GM19099 (cell line): ENCODE measurements around the gene MT1F.

Experiments used
- POLR2A ChIP-seq: IDR thresholded peaks from 3 replicates; pipeline ENCODE4 v1.6.1; 2011; ENCODE audit warnings: low read depth; ENCODE audit not compliant: insufficient read length; ENCODE audit errors: extremely low read depth

The MT1F gene

DNA sequence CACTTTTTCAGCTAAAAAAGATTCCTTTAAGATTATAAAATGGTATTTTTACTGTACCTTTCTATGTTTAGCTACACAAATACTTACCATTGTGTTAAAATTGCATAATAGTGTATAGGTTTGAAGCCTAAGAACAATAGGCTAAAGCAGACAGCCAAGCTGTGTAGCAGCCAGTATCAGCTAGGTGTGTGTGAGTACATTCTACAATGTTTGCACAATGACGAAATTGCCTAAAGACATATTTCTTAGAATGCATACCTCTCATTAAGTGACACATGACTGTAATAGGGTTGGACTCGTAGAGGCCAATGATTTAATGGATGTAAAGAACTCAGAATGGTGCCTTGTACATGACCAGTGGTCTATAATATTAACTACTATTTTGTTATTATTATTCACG, 7.9 kb upstream of the MT1F start:
- no peak for TF ChIP-seq POLR2A

DNA sequence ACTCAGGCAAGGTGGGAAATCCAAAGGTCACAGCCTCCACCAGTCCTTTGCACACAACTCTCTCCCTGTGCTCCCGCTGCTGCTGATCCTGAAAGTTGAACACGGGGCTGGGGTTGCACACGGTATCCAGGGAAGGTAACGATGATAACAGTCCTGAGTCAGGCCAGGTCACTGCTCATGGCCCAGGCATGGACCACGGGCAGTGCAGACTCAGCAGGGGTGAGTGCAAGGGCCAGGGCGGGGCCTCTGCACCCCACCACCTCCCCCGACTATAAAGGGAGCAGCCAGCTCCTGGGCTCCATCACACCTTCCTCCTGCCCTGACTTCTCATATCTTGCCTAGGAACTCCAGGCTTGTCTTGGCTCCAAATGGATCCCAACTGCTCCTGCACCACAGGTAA, 6.2 kb upstream of the MT1F start, which contains the start of gene MT1B:
MT1B (plus strand) TSS at position 301 of the 400 bp plus-strand sequence; CDS start at position 369, 68 bp downstream.
- no peak for TF ChIP-seq POLR2A

DNA sequence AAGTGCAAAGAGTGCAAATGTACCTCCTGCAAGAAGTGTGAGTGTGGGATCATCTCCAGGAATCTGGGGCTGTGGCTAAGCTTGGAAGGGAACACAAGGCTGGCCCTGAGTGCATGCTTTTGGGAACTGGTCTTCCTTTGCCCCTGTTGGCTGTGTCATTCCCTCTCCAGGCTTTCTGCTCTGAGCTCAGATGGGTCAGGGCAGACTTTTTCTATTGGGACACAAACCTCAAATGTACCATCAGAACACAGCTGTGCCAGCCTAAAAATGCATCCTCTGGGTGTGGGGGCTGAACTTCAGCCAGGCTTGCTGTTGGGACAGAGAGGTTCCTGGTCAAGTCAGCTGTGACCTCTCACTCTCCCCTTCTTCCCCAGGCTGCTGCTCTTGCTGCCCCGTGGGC, 5.2 kb upstream of the MT1F start:
- TF ChIP-seq POLR2A, result no peak

DNA sequence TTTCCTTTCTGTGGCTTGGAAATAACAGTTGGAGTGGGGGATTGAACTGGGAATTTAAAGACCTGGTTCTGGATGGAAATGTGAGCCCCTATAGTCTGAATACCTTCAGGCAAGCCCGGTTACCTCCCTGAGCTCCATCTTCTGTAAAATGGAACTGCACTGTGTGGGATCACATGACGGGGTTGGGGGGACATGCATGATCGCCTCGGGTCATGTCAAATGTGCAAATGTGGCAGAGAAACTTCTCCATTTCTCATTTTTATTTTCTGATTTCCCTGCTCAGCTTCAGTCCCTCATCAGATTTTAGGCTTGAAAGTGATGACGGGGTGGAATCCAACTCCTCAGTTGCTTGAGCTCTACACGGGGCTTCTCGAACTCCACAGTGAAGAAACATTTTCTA, 4.5 kb upstream of the MT1F start:
- TF ChIP-seq POLR2A, result no peak

DNA sequence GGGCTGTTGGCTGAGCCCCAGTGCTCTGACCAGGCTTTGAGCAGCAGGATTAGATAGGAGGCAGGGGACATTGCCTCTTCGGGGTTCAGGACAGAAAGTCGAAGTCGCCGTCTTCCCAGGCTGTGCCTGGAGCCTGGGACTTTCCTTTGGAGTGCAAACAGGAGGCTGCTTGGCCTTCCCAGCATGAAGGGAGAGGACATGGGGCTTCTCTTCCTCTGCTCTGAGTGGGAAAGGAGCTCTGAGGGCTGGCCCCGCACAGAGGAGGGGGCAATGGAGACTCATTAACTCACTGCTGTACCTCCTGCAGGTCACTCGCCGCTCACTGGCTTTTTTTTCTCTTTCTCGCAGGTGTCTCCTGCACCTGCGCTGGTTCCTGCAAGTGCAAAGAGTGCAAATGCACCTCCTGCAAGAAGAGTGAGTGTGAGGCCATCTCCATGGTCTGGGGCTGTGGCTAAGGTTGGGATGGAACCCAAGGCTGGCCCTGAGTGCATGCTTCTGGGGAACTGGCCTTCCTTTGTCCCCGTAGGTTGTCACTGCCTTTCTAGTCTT, 642 bp downstream of the MT1F start:
- no peak for TF ChIP-seq POLR2A

DNA sequence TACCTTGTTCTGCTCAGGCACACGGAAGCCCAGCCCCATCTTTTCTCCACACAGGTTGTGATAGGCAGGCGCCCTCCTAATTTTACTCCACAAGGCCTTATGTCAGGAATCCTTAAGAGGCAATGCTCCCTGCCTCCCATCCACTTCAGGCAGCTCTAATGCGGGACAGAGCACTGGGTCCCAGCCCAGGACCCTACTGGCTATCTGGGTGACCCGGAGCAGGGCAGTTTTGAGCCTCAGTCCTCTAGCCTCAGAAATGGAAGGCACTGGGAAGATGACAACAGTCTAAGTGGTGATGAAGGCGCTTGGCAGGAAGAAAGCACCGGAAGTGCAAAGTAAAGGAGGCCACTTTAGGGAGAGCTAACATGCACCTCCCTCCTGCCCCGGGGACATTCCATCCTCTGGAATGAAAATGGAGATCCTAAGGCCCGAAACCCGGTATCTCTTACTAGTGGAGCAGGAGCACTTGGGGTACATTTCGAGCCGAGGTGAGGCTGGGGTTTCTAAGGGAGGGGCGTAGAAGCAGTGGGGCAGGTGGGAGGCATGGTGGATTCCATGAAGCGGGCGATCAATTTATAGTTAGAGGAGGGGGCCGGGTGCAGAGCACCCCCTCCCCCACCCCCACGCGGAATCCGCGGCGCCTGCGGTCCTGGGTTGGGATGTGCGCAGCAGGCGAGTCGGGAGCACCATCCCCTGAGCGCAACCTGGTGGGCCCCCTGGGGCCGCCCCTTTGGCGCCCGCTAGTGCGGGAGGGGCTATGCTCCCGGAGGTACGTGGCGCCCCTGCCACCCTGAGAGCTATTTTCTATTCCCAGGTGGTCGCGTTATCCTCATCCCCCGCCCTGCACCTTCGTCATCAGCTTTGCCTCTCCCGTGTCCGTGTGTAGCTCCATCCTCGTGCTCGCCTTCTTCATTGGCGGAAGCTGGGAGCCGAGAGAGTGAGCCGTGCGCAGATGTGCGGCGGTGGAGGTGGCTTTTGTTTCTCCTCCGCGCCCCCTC, 4.9 kb downstream of the MT1F start:
- TF ChIP-seq POLR2A, result no peak

DNA sequence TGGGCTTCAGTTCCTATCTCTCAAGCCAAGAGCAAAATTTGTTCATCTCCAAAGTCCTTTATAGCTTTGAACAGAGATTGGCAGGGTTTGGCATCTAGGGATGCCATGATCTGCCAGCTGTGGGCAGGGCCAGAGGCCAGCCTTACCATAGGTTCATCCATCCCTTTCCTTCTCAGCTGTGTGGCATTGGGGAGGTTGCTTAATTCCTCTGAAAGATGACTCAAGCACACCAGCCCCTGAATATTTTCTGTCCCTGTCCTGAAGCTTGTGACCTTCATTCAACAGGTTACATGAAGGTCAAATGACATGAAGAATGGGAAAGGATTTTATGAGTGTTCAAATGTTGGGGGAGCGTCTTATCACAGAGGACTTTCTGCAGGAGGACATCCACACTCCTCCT, 6.7 kb downstream of the MT1F start:
- no peak for TF ChIP-seq POLR2A

DNA sequence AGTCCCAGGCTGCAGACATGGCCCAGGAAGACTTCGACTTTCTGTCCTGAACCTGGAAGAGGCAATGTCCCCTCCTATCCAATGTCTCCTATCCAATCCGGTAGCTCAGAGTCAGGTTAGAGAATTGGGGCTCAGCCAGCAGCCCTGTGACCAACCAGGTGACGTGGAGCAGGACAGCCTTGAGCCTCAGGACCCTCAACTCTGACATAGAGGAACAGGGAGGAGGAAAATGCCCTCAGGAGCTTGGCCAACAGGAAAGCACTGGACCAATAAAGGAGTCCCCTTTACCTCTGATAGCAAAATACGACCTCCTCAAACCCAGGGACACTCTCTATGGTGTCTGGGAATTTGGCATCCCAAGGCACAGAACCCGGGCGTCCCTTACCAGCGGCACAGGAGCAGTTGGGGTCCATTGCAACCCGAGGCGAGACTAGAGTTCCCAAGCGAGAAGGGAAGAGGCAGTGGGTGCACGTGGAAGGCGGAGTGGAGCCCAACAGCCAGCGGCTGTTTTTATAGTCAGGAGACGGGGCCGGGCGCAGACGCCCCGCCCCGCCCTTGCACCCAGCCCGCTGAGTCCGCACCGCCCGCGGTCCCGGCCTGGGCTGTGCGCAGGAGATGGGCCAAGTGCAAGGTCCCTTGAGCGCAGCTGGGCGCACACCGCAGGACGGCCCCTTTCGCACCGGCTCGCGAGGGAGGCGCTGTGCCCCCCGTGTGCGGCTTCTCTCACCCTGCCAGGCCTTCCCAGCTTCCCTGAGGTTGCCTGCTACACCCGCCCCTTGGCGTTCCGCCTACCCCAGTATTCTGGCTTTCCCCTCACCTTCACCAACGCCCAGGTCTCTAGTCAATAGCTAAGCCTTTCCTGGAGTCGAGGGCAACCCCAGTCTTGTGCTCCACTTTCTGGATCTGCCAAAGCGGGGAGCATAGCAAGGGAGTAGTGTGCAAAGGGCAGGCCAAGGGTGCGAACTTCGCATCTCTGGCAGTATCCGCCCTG, 10.1 kb downstream of the MT1F start, which contains the start of gene MT1G:
MT1G (minus strand) TSS at position 485 of the 991 bp plus-strand sequence; CDS start at position 413, 72 bp downstream.
- TF ChIP-seq POLR2A, result no peak

DNA sequence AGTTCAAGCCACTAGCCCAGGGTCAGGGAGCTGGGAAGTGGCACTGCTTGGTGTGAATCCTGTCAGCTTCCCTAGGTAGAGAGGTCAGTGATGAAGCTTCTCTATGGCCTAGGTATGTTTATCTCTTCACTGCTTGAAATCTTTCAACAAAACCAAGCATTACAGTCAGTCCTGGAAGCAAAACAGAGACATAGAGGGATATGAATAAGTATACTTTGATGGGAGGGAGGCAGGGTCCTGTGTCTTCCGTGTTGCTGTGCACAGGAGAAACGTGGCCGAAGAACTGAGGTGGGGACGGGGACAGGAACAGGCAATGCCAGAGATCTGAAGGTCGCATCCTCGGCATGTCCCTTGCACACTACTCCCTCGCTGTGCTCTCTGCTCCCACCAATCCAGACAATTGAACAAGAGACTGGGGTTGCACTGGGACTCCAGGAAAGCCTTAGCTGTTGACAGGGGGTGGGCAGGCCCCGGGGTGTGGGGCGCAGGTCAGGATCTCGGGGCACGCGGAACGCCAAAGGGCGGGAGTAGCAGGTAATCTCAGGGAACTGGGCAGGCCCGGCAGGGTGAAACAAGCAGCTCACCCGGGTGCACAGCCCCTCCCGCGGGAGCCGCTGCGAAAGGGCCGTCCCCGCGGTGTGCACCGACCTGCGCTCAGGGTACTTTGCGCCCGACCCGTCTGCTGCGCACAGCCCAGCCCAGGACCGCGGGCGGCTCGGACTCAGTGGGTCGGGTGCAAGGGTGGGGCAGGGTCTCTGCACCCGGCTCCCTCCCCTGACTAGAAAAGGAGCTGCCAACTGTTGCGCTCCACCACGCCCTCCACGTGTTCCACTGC, 11.5 kb downstream of the MT1F start, which contains the start of gene MT1H:
MT1H (plus strand) TSS at position 810 of the 835 bp plus-strand sequence. CDS start 71 bp downstream, outside the sequence.
- no peak for TF ChIP-seq POLR2A

DNA sequence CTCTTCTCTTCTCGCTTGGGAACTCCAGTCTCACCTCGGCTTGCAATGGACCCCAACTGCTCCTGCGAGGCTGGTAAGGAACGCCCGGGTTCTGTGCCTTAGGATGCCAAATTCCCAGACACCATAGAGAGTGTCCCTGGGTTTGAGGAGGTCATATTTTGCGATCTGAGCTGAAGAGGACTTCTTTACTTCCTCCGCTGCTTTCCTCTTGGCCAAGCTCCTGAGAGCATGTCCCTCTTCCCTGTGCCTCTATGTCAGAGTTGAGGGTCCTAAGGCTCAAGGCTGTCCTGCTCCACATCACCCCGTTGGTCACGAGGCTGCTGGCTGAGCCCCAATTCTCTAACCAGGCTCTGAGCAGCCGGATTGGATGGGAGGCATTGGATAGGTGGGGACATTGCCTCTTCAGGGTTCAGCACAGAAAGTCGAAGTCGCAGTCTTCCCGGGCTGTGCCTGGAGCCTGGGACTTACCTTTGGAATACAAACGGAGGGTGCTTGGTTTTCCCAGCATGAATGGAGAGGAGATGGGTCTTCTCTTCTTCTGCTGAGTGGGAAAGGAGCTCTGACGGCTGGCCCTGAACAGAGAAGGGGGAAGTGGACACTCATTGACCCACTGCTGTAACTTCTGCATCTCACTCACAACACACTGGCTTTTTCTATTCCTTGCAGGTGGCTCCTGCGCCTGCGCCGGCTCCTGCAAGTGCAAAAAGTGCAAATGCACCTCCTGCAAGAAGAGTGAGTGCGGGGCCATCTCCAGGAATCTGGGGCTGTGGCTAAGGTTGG, 12.3 kb downstream of the MT1F start:
- TF ChIP-seq POLR2A, result no peak

DNA sequence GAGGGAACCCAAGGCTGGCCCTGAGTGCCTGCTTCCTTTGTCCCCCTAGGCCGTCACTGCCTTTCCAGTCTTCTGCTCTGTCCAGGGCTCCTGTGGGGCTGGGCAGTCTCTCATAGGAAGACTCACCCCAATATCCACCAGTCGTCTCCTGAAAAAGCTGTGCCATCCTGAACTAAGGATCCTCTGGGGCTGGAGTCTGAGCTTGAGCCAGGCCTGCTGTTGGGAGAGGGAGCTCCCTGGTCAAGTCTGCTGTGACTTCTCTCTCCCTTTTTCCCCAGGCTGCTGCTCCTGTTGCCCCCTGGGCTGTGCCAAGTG, 12.8 kb downstream of the MT1F start:
- no peak for TF ChIP-seq POLR2A

DNA sequence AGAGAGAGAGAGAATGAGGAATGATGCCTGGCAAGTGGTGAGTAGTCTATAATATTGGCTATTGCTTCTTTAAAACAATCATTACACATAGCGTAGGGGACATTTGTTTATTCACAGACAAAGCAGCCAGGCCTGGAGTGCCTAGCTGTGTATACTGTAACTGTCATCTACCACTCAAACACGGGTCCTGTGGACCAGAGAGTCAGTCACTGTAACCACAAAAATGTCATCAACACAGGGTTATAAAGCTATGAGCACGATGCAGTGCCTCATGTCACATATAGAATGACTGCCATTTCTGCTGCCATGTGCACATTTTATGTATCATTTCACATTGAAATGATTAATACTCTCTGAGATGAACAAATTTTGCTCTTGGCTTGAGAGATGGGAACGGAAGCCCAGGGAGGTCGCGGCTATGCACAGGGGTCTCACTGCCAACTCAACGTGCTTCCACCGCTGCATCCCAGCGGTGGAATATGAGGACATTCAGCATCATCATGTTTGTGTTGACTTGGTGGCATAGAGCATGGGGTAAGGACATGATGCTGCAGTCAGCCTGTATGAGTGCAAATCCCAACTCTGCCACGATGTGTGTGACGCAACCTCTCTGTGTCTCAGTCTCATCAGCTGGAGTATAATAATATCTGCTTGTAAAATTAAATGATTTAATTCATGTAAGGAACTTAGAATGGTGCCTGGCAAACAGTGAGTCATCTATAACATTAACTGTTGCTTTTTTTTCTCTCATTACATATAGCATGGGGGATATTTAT, 15.2 kb downstream of the MT1F start:
- TF ChIP-seq POLR2A, result no peak

DNA sequence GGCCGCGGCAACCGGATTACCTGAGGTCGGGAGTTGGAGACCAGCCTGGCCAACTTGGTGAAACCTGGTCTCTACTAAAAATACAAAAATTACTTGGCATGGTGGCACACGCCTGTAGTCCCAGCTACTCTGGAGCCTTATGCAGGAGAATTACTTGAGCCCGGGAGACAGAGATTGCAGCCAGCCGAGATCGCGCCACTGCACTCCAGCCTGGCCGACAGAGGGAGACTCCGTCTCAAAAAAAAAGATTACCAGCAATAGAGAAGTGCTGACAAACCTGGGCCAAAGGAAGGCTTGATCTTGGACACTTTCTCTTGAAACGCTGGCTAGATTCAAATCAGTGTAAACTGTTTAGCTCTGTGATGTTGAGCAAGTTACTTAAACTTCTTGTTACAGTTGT, 16.2 kb downstream of the MT1F start:
- TF ChIP-seq POLR2A, result no peak

DNA sequence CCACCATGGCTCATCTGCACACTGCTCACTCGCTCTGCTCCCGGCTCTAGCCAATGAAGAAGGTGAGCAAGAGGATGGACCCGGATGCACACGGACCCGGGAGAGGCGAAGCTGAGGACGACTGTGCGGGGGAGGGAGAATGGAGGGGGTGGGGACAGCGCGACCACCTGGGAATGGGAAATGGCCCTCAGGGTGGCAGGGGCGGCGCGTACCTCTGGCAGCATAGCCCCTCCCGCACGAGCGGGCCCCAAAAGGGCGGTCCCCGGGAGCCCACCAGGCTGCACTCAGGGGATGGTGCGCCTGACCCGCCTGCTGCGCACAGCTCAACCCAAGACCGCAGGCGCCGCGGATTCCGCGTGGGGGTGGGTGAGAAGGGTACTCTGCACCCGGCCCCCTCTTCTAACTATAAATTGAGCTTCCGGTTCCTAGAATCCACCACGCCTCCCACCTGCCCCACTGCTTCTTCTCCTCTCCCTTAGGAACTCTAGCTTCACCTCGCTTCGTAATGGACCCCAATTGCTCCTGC, 18.0 kb downstream of the MT1F start:
- no peak for TF ChIP-seq POLR2A
